ENCODE results near the gene ABCD3.
"Not testable (repeated sequence)": the region's sequence is repeated elsewhere in the genome, so short reads cannot be mapped to it uniquely, and the experiment has no call there.

Gene ABCD3
- total RNA-seq: 24.3 to 92.0 (median 68.2) reads per million in 18 experiments

GRCh38 chr1:94417978-94418663 is at the start of gene ABCD3:
Gene ABCD3, plus strand, starts transcription at chr1:94418389. Its CDS starts 90 bp downstream, at chr1:94418479.
- peak; percentile 98 for DNase-seq

- not testable (repeated sequence) for DNase-seq
Measured at GRCh38 chr1:94372771-94373170, 45.4 kb upstream of the ABCD3 start.

- peak; percentile 40 to 42 for DNase-seq
Measured at GRCh38 chr1:94373311-94373710, 44.9 kb upstream of the ABCD3 start.

- not testable (repeated sequence) for DNase-seq
Measured at GRCh38 chr1:94375666-94376065, 42.5 kb upstream of the ABCD3 start.

GRCh38 chr1:94378493-94378892 is 39.7 kb upstream of the ABCD3 start:
- not testable (repeated sequence) for DNase-seq

GRCh38 chr1:94379615-94380014 is 38.6 kb upstream of the ABCD3 start:
- DNase-seq: no peak

- no peak for DNase-seq
Measured at GRCh38 chr1:94382201-94382600, 36.0 kb upstream of the ABCD3 start.

- no peak for DNase-seq
Measured at GRCh38 chr1:94383966-94384408, 34.2 kb upstream of the ABCD3 start.

GRCh38 chr1:94384485-94385265 is 33.5 kb upstream of the ABCD3 start:
- peak in 1 of 2 donors; percentile 19 for DNase-seq

- DNase-seq: no peak
Measured at GRCh38 chr1:94385308-94385929, 32.8 kb upstream of the ABCD3 start.

GRCh38 chr1:94389298-94389697 is 28.9 kb upstream of the ABCD3 start:
- DNase-seq: no peak

GRCh38 chr1:94394247-94394646 is 23.9 kb upstream of the ABCD3 start:
- DNase-seq: no peak

GRCh38 chr1:94395231-94395630 is 23.0 kb upstream of the ABCD3 start:
- no peak for DNase-seq

GRCh38 chr1:94395748-94396309 is 22.4 kb upstream of the ABCD3 start:
- no peak for DNase-seq

- DNase-seq: no peak
Measured at GRCh38 chr1:94396356-94397010, 21.7 kb upstream of the ABCD3 start.

GRCh38 chr1:94398356-94398755 is 19.8 kb upstream of the ABCD3 start:
- DNase-seq: no peak

- no peak for DNase-seq
Measured at GRCh38 chr1:94399453-94399852, 18.7 kb upstream of the ABCD3 start.

GRCh38 chr1:94401206-94401605 is 17.0 kb upstream of the ABCD3 start:
- no peak for DNase-seq

- no peak for DNase-seq
Measured at GRCh38 chr1:94406446-94406845, 11.7 kb upstream of the ABCD3 start.

- DNase-seq: no peak
Measured at GRCh38 chr1:94408104-94408830, 9.9 kb upstream of the ABCD3 start.

GRCh38 chr1:94411237-94411636 is 7.0 kb upstream of the ABCD3 start:
- peak; percentile 30 to 71 for DNase-seq

- DNase-seq: peak in 1 of 2 donors; percentile 4
Measured at GRCh38 chr1:94413311-94413710, 4.9 kb upstream of the ABCD3 start.

Measured in inflammatory macrophage (primary cell).